HUDEP-2 (cell line): Measurements from ENCODE around the gene PI3.
"Not testable (repeated sequence)": the region's sequence is repeated elsewhere in the genome, so short reads cannot be mapped to it uniquely, and the experiment has no call there.

Experiments
- DNase-seq, 76 experiments: peaks; one replicate each; lab custom pipeline; 2025; ENCODE audit not compliant: unreplicated experiment in 76 of 76; lab: John Stamatoyannopoulos, UW

The PI3 gene

DNA sequence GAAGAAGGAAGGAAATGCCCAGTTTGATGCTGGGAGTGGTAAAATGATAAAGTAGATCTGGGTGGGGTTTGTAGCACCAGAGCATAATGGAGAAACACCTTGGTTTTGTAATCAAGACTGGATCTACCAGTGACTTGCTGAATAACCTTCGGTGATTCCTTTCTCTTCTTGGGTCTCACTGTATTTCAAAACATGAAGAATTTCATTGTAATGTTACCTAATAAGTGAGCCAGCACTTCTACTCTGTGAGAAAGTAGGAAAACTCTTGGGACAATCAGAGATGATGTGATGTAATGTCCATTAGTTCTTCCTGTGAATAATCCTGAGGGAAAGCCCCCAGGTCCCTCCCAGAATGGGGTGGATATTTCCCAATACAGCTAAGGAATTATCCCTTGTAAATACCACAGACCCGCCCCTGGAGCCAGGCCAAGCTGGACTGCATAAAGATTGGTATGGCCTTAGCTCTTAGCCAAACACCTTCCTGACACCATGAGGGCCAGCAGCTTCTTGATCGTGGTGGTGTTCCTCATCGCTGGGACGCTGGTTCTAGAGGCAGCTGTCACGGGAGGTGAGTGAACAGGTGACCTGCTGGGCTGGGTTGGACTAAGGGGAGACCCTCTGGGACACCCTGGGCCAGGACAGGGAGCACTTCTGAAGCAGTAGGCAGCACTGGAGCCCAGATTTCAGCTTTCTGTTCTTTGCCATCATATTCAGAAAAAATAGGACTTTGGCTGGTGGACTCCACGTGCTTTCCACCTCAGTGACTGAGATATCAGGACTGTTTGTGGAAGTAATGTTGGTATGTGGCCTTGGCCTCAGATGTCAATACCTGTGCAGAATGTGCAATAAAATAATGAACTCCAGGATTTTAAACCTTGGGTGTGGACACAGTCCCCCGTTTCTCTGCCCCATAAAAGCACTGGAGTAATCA, at the start of gene PI3:
Gene PI3 (plus strand): TSS at position 469 of the 931 bp plus-strand sequence. CDS start 21 bp downstream, at position 490.
- no peak for DNase-seq

- DNase-seq = no peak
Observed at GRCh38 chr20:45128099-45128498, 46.6 kb upstream of the PI3 start.

- no peak for DNase-seq
Observed at GRCh38 chr20:45136911-45137310, 37.8 kb upstream of the PI3 start.

DNA sequence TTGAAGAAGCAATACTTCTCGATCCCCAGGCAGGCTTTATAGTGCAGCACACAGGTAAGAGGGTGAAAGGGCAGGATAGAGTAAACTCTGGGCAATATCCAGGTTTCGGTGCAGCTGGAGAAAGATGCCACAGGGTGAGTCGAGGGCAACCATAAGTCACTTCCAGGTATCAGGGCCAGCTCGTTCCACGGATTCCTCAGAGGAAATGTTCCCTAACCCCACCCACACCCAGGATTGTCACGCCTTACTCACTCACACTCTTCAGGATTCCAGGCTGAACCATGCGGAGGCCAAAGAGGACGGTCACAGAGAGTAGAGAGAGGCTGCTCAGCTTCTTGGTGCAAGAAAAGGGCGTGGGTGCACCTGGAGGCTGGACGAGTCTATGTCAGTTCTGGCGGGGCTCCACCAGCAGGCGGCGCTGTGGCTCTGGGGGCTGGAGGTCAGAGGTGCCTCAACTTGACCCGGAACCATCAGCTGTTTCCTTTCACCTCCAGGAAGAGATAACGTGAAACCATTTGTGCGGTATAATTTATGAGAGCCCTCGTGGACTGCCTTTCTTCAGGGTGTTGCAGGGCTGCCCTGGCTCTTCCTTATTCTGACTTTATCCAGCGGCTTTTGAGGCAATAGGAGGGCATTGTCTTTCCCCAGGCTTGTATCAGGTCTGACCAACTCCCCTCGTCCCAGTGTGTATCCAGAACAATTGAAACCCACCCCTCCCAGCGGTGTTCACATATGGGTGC, 36.0 kb upstream of the PI3 start:
- DNase-seq = peak in 66 of 76 experiments; percentile 2 to 79 (median 49)

DNA sequence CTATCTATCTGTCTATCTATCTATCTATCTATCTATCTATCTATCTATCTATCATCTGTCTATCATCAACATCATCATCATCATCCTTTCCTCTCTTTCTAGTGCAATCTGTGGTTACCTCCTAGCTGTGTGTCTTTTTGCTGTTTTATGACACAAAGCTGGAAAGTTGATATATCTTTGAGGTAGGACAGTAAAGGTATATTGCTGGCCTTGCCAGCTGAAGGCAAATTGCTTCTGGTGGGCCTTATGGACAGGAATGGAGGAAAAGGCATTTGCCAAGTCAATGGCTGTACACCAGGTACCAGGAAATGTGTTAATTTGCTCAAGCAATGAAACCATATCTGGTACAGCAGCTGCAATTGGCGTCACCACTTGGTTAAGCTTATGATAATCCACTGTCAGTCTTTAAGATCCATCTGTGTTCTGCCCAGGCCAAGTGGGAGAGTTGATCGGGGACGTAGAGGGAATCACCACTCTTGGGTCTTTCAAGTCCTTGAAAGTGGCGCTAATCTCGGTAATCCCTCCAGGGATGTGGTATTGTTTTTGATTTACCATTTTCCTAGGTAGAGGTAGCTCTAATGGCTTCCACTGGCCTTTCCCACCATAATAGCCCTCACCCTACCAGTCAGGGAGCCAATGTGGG, 34.8 kb upstream of the PI3 start:
- not testable (repeated sequence) for DNase-seq

DNA sequence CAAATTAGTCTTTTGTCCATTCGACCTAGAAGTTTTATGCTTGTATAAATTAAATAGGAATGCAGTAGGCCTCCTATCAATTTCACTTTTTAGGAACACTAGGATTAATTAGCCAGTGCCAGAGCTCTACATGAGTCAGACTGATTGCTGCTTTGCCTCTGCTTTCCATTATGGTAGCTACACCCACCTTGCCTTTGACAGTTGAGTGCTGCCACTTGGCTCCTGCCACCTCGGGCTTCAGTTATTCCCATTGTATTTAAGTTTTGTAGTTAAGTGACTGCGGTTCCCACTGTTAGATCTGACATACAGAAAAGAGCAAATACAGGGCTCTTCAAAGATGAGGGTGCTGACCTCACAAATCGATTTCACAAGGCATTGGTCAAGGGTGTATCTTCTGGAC, 33.9 kb upstream of the PI3 start:
- no peak for DNase-seq

DNA sequence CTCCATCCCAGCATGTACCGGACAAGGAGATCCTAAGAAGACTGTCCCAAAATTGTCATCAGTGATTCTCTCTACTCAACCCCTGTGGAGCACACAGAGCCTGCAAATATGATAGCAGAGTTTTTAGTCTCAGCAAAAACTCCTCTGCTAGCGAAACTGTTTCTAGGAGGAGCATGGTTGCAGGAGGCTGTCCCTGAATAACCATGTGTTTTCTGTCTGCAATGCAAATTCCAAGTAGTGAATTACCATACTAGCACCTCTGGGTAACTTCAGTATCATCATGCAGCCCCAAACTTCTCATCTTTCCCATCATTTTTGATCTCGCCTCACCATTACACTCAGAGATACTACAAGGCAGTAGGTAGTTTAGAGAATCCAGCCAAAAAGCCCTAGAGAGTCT, 25.6 kb upstream of the PI3 start:
- no peak for DNase-seq

DNA sequence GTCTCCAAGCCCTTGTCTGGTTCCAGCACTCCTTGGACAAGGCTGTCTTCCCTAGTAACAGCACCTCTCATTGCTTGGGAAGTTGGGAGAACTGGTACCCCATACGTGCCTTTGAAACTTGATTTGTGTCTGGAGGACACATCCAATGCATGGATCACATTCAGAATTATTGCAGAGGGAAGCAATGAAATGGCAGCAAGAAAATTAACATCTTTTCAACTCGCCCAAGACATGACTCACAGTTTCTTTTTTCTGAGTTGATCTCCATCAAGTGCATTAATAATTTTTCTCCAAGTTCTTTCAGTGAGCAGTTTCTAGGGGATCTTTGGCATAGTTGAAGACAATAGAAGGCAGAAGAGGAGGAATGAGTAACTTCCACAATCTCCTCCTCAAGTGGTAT, 22.3 kb upstream of the PI3 start:
- no peak for DNase-seq

DNA sequence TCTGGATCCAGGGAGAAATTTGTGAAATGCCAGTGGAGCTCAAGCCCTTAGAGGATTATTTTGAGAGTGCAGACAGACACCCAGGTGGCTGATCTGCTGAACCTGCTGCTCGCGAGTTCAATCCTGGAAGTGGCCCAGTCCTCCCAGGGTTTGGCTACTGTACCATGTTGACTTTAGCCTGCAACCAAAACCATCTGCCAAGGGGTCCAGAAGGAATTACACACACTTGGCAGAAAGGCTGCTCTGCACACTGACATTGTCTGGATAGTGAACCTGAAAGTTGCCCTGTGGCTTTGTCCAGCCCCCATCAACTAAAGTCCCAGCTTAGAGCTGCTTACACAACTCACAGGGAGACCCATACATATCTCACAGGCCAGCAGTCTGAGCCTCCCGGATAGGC, 21.6 kb upstream of the PI3 start:
- no peak for DNase-seq

- no peak for DNase-seq
Observed at GRCh38 chr20:45153752-45154151, 20.9 kb upstream of the PI3 start.

DNA sequence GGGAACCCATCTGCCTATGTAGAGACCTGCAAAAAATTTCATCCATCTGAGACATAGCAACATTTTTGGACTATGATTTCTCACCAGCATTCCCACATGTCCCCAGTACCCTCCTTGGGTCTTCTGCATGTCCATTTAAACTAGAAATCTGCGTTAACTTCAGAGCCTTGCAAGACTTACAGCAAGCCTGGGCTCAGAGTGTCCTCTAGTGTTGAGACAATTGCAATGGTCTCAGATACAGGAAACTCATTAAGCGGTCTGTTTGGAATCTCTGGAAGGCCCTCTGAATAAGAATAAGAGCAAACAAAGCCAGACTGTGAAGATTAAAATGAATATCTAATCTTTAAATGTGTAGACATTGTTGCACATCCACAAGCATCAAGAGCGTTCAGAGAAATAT, 20.5 kb upstream of the PI3 start:
- DNase-seq = no peak

DNA sequence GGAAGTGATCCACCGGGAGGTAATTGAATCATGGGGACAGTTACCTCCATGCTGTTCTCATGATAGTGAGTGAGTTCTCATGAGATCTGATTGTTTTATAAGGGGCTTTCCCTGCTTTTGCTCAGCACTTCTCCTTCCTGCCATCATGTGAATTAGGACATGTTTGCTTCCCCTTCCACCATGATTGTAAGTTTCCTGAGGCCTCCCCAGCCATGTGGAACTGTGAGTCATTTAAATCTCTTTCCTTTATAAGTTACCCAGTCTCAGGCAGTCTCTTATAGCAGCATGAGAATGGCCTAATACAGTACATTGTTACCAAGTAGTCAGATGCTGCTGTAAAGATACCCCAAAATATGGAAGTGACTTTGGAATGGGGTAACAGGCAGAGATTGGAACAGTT, 19.9 kb upstream of the PI3 start:
- DNase-seq = not testable (repeated sequence)

DNA sequence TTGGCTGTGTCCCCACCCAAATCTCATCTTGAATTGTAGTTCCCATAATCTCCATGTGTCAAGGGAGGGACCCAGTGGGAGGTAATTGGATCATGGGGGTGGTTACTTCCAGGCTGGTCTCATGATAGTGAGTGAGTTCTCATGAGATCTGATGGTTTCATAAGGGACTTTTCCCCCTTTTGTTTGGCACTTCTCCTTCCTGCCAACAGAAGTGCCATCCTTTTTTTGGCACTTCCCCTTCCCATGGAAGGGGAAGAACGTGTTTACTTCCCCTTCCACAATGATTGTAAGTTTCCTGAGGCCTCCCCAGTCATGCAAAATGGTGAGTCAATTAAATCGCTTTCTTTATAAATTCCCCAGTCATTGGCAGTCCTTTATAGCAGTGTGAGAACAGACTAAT, 18.0 kb upstream of the PI3 start:
- DNase-seq = no peak

DNA sequence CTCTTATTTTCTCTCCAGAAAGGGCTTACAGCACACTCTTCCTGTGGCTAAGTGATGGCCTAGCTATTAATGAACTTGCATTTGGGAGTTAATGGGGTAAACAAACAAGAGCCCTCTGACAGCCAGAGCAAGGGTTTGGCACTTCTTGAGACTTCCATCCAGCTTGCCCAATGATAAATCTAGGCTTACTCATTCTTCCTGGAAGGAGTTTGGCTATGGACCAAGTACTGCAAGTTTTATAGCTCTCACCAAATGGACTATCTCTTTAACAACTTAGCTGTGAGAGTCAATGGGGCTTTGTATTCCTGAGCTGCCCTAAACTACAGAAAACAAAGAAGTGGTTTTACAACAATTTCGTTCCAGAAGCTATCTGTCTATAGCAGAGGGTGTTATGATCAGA, 16.7 kb upstream of the PI3 start:
- DNase-seq = no peak

- no peak for DNase-seq
Observed at GRCh38 chr20:45163083-45163803, 11.5 kb upstream of the PI3 start.

DNA sequence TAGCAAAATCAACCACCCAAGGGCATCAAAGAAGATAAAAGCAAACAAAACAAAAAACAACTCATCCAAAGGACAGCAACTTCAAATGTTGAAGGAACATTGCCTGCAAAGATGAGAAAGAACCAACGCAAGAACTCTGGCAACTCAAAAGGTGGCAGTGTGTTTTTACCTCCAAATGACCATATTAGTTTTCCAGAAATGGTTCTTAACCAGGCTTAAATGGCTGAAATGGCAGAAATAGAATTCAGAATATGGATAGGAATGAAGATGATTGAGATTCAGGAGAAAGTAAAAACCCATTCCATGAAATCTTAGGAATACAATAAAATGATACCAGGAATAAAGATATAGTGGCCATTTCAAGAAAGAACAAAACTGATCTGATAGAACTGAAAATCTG, 9.8 kb upstream of the PI3 start:
- DNase-seq = no peak

GRCh38 chr20:45173522-45173921, 1.2 kb upstream of the PI3 start:
- no peak for DNase-seq

DNA sequence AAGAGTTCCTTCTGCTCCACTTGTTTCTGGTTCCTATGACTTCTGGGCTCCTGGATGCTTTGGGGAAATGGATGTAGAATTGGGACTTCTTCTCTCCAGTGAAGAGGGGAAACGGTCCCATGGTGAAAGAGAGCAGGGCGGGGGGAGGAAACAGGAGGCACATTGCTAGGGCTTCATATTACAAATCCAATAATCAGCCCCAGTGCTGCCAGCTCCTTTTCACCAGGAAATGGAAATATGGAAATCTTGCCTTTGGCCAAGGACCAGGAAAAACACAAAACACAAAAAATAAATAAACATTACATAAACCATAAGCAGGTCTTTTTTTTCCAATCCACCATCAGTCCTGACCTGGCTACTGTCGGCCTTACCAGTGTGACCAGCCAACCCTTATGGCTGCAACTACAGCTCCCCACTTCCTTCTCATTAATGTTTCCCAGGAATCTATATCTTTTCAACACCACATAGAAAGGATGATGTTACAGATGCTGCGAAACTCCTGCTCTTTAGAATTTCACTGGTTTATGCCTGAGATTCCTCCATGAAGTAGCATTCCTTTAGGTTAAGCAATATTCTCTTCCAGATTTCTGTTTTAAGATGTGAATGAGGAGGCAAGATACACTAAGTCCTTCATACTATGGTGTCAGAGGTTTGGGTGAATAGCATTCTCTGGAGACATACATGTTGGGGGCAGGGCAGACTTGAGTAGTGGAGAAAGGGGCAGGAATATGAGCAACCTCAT, 2.0 kb downstream of the PI3 start:
- no peak for DNase-seq

DNA sequence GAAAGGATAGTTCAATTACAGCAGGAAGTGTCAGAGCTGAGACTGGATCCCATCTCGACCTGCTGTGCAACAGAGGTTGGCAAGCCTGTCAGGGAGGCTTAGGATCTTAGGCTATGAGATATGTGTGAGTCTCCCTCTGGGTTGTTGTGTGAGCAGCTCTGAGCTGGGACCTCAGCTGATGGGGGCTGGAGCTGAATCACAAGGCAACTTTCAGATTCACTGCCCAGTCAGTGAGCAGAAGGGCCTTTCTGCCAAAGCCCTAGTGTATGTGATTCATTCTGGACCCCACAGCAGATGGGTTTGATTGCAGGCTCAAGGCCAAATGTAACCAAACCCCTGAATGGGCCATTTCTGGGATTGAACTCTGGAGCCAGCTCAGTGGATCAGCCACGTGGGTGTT, 4.5 kb downstream of the PI3 start:
- no peak for DNase-seq

DNA sequence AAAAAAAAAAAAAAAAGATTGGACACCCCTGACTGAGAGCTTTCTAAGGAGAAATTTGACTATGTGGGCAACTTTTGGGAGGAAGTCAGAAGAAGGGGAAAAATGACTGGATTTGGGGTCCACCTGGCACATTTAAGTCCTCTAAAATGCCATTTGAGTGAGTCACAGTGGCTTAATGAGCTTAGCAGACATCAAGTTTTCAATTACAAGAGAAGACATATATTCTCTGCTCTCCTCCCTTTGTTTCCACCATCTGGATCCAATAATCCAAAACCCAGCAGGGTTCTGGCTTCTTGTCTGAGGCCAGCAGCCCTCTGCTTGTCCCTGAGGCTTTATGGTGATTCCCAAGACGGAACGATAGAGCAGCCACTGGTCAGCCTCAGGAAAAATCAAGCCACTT, 6.9 kb downstream of the PI3 start:
- no peak for DNase-seq
